A549 treated with AZD9567 at 1 μM for 4 hours (cell line): ENCODE data around the gene ZNF398. TPM values are rescaled to one million over a fixed set of nuclear protein-coding genes. Genes with fewer than 3 reads are reported as not detected.

Experiments
- total RNA-seq: library from RNA; stranded (reverse); fragments of 200-300 nt; extraction: Qiagen RNA extraction; gene quantifications from 5 replicates; pipeline ENCODE4 v1.2.3, GENCODE V29; 2022; ENCODE audit not compliant: insufficient read depth

Gene ZNF398, protein sequence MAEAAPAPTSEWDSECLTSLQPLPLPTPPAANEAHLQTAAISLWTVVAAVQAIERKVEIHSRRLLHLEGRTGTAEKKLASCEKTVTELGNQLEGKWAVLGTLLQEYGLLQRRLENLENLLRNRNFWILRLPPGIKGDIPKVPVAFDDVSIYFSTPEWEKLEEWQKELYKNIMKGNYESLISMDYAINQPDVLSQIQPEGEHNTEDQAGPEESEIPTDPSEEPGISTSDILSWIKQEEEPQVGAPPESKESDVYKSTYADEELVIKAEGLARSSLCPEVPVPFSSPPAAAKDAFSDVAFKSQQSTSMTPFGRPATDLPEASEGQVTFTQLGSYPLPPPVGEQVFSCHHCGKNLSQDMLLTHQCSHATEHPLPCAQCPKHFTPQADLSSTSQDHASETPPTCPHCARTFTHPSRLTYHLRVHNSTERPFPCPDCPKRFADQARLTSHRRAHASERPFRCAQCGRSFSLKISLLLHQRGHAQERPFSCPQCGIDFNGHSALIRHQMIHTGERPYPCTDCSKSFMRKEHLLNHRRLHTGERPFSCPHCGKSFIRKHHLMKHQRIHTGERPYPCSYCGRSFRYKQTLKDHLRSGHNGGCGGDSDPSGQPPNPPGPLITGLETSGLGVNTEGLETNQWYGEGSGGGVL
- total RNA-seq, result 8.8 to 12.1 TPM (median 10.0 TPM) in 5 replicates

DNA sequence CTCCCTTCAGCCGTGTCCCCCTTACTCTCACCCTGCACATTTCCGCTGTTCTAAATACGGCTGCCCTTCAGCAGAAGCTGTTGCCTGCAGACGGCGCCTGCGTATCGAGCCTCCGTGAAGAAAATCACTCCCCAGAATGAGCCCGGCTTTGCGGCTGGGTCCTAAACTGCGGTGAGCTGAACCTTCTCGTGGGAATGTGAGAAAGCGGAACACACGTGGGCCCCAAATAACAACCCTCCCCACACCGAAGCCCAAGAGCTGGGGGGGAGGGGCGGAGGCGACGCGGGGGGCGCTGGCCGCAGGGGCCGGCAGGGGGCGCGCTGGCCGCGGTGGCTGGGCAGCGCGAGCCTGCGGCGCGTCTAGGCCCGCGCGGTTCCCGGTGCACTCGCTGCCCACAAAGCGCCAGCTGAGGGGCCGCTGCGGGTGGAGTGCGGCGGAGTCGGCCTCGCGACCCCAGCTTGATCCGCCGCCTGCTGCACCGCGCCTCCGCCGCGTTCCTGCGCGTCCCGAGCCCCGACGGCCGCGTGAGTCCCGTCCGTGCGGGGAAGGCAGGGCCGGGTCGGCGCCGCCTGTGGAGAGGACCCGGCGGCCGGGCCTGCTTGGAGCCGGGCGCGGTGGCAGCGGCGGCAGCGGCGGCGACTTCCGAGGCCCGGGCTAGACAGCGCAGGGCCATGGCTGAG lies at the start of gene ZNF398:
Gene ZNF398 (plus strand): TSS at position 382 of the 680 bp plus-strand sequence. CDS start 290 bp downstream, at position 672.

DNA sequence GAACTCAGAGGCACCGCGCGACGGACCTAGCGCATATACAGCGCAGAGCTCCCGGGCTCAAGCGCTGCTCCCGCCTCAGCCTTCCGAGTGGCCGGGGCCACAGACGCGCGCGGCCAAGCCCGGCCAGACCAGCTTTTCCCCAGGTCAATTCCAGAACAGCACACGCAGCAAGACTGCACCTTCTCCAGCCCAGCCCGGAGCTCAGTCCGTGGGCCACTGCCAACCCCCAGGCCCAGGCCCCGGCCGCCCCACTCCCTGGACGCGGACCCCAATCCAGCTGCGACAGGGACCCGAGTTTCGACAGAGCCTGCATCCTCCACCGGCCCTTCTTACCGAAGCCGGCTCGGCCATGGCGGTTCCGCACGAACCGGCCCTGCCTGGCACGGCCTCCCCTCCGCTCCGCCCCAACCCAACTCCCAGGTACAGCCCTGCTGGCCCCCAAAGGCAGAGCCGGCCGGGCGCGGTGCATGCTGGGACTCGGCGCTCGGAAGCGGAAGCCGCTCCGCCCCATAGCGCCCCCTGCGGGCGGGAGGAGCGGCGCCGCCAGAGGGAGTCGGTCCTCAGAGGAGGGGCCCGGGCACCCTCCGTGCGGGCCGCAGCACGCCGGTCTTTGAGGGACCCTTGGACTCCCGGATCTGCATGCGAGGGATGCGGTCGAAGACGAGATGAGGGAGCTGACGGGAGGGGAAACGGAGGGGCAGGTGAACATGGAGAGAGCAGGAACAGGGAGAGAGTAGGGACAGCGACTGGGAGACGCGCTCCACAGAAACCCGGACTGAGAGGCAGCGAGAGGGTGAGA lies 21.2 kb upstream of the ZNF398 start, which contains the start of gene ZNF425:
Gene ZNF425 (minus strand): TSS at position 462 of the 799 bp plus-strand sequence. CDS start 111 bp downstream, at position 351.

DNA sequence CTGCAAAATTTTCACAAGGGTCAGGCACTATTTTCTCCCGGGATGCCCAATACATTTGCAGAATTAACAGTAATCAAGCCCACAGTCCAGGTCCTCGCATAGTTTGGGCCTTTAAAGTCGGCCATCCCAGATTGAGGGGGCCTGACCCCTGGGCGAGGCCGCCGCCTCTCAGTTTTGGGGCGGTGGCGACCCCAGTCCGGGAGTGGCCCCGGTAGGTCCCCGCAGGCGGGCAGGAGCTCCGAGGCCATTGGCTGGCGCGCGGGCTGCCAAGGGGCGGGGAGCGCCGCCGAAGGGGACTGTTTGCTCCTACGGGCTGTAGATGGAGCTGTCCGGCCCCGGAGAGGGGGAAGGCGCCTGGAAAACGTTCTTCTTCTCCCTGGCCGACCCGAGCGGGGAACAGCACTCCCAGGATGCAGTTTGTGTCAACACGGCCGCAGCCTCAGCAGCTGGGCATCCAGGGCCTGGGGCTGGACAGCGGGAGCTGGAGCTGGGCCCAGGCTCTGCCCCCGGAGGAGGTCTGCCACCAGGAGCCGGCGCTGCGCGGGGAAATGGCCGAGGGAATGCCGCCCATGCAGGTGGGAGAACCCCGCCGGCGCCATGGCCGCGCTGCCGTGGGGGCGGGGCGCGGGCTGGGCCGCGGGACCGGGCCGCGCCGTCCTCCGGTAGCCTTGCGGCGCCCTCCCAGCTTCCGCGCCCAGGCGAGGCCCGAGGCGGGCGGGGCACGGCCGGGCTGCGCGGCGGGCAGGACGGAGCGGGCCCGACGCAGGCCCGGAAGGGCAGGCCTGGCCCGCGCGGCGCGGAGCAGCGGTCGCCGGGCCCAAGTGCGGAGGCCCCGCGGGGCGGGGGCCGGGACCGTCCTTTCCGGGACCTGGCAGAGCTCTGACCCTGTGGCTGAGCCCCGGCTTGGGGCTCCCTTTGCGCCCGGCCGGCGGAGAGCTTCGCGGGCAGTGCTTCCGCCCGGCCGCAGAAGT lies 48.2 kb downstream of the ZNF398 start, which contains the start of gene ZNF282:
Gene ZNF282 (plus strand): TSS at position 367 of the 971 bp plus-strand sequence. CDS start 44 bp downstream, at position 411.

Other genes with a start within 250 kb of the ZNF398 start
- 162 to 178 TPM (median 175 TPM) in 5 replicates for gene PDIA4, start 118.9 kb upstream of the ZNF398 start, total RNA-seq
- 6.8 to 7.7 TPM (median 7.1 TPM) in 5 replicates for gene ZNF786, start 56.7 kb upstream of the ZNF398 start, total RNA-seq
- gene ZNF425, start 21.1 kb upstream of the ZNF398 start, total RNA-seq, result 1.7 to 9.6 TPM (median 1.9 TPM) in 5 replicates
- gene ZNF282, start 48.1 kb downstream of the ZNF398 start, total RNA-seq, result 20.6 to 25.8 TPM (median 24.4 TPM) in 5 replicates
- gene ZNF212, start 92.2 kb downstream of the ZNF398 start, total RNA-seq, result 10.1 to 11.8 TPM (median 11.3 TPM) in 5 replicates
- 3.6 to 6.5 TPM (median 6.0 TPM) in 5 replicates for gene ZNF783, start 114.7 kb downstream of the ZNF398 start, total RNA-seq